Adipocyte (in vitro differentiated cells): ENCODE data around the gene EEF1E1.
A peak's percentile ranks its signal among the peaks of the same experiment; 100 is the strongest.

Source experiments
- DNase-seq: peaks from one replicate; pipeline ENCODE4 v3.0.0-alpha.2; 2015; ENCODE audit warnings: low read depth
- H3K27me3 ChIP-seq: replicated peaks from 2 replicates; pipeline ENCODE4 v1.7.0; 2013; ENCODE audit warnings: mild to moderate bottlenecking, low read length, moderate library complexity; ENCODE audit not compliant: control insufficient read depth, insufficient read depth
- H3K36me3 ChIP-seq: 2 replicates; pipeline ENCODE4 v1.7.0; 2013; ENCODE audit warnings: low read length, mild to moderate bottlenecking, moderate library complexity; ENCODE audit not compliant: control insufficient read depth, insufficient read depth, severe bottlenecking
- H3K4me1 ChIP-seq: 2 replicates; pipeline ENCODE4 v1.7.0; 2013; ENCODE audit warnings: mild to moderate bottlenecking, low read length, moderate library complexity; ENCODE audit not compliant: control insufficient read depth, insufficient read depth
- H3K4me3 ChIP-seq: 2 replicates; pipeline ENCODE4 v1.7.0; 2013; ENCODE audit warnings: mild to moderate bottlenecking, low read length, moderate library complexity
- H3K9ac ChIP-seq: 2 replicates; pipeline ENCODE4 v1.7.0; 2013; ENCODE audit warnings: mild to moderate bottlenecking, low read length, moderate library complexity
- H3K9me3 ChIP-seq: 2 replicates; pipeline ENCODE4 v1.7.0; 2013; ENCODE audit warnings: mild to moderate bottlenecking, low read length, moderate library complexity; ENCODE audit not compliant: control insufficient read depth

Gene EEF1E1

DNA sequence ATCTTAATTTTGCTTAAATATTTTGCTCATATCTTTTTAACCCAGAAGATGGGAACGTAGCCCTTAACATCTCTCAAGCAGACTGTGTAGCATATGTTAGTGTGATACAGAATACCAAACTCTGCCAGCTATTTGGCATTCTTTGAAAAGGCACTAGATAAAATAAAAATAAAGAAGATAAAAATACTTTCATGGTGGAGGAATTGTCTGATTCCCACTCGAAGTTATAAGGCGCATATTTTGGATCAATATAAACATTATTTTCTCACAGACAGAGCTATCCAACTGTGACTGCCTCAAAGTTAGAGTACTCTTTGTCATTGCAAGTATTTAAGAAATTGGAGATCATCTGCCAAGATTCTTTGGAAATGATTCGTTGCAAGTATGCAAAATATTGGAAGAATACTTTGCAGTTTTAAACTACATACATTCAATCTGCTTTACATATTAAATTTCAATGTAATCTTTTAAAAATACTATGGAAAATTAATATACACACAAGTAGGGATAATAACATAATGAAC, 10.8 kb upstream of the EEF1E1 start:
- Histone ChIP-seq H3K4me3 (no peak overlapping the region), H3K9ac (no peak overlapping the region), H3K4me1 (peaks cover 12% of the 10 kb centered on the region), H3K36me3 (no peaks in the 10 kb centered on the region), H3K27me3 (no peaks in the 10 kb centered on the region), H3K9me3 (no peaks in the 10 kb centered on the region)
- peak; percentile 73 for DNase-seq

GRCh38 chr6:8110725-8111124, 8.4 kb upstream of the EEF1E1 start:
- no peaks in the 10 kb centered on the region for H3K27me3 ChIP-seq
- no peak overlapping the region for H3K9ac ChIP-seq
- H3K36me3 ChIP-seq = no peaks in the 10 kb centered on the region
- no peak overlapping the region for H3K4me3 ChIP-seq
- no peaks in the 10 kb centered on the region for H3K9me3 ChIP-seq
- DNase-seq = no peak
- H3K4me1 ChIP-seq = peaks cover 12% of the 10 kb centered on the region

DNA sequence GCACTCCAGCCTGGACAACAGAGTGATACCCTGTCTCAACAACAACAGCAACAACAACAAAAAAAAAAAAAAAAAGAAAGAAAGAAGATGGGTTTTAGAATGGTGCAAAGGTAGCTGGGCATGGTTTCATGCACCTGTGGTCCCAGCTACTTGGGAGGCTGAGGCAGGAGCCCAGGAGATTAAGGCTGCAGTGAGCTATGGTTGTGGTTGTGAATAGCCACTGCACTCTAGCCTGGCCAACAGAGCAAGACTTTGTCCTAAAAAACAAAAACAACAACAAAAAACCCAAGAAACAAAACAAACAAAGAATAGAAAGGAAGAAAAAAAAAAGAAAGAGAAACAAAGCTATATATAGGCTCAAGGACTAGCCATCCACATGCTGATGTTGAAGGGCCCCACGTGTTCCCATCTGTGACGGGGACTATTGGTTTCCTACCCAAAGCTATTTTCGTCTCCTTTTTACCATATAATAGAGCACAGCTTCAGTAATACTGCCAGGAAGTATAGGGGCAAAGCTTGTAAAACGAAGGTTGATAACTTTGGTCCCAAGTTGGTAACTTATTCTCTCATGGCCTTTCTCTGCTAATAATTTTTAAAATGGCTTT, 7.9 kb upstream of the EEF1E1 start:
- Histone ChIP-seq H3K36me3 (no peaks in the 10 kb centered on the region), H3K4me1 (peaks cover 12% of the 10 kb centered on the region), H3K4me3 (no peak overlapping the region), H3K9me3 (no peaks in the 10 kb centered on the region), H3K9ac (no peak overlapping the region), H3K27me3 (no peaks in the 10 kb centered on the region)
- no peak for DNase-seq

GRCh38 chr6:8108759-8109539, 6.6 kb upstream of the EEF1E1 start:
- no peak for DNase-seq
- H3K4me3 ChIP-seq = no peak overlapping the region
- H3K36me3 ChIP-seq = no peaks in the 10 kb centered on the region
- H3K27me3 ChIP-seq = no peaks in the 10 kb centered on the region
- no peak overlapping the region for H3K9ac ChIP-seq
- H3K4me1 ChIP-seq = peaks cover 12% of the 10 kb centered on the region
- no peaks in the 10 kb centered on the region for H3K9me3 ChIP-seq

DNA sequence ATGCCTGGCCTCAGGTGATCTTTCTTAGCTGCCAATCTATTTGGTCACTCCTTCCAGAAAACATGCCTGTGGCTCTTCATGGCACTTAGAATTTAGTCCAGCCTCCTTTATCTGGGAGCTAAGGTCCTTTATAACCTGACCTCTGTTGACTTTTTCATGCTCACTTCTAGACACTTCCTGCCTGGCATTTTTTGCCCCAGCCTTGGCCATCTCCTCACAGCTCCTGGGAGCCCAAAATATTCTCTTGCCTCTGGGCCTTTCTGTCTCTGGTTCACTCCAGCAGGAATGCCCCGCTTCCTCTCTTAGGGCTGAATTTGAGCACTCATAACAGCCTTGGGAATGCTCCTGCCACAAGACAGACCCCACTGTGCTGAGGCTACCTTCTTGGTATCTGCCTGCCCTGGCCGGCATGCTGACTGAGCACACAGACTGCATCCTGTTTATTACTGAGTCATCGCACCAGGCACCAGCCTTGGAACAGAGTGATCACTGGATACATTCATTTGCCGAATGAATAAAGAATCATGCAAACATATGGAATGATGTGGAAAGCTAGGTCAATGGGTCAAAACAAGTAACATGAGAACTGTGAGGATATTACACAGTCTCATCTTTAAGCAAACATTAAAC, 5.8 kb upstream of the EEF1E1 start:
- H3K9me3 ChIP-seq = no peaks in the 10 kb centered on the region
- no peaks in the 10 kb centered on the region for H3K27me3 ChIP-seq
- H3K4me1 ChIP-seq = peaks cover 6% of the 10 kb centered on the region
- peak; percentile 84 for DNase-seq
- no peak overlapping the region for H3K9ac ChIP-seq
- no peak overlapping the region for H3K4me3 ChIP-seq
- no peaks in the 10 kb centered on the region for H3K36me3 ChIP-seq

DNA sequence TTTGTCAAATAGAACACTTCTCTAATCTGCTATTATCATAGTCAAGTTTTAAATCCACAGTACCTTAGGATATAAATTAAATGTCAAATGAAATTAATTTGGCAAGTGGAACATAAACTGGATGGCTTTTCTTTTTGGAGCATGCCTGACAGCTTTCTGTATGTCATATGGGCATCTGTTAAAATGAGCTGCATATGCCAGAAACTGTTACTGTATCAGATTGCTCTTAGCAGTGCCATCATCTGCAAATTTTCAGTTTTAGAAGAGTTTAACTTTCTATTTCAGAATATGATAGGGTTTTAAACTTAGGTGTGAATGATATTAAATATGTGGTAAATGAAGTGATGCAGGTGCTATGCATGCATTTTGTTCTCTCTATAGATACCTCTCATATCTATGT, 3.4 kb upstream of the EEF1E1 start:
- no peaks in the 10 kb centered on the region for H3K36me3 ChIP-seq
- H3K9me3 ChIP-seq = no peaks in the 10 kb centered on the region
- H3K4me3 ChIP-seq = no peak overlapping the region
- peaks cover 8% of the 10 kb centered on the region for H3K4me1 ChIP-seq
- no peak for DNase-seq
- no peaks in the 10 kb centered on the region for H3K27me3 ChIP-seq
- H3K9ac ChIP-seq = no peak overlapping the region

- no peak for DNase-seq
- no peaks in the 10 kb centered on the region for H3K36me3 ChIP-seq
- H3K27me3 ChIP-seq = no peaks in the 10 kb centered on the region
- H3K4me1 ChIP-seq = peaks cover 11% of the 10 kb centered on the region
- no peaks in the 10 kb centered on the region for H3K9me3 ChIP-seq
- H3K4me3 ChIP-seq = no peak overlapping the region
- H3K9ac ChIP-seq = no peak overlapping the region
These were observed 1.4 kb upstream of the EEF1E1 start for GRCh38 chr6:8103726-8104125.

GRCh38 chr6:8100159-8100854, 2.0 kb downstream of the EEF1E1 start:
- Histone ChIP-seq H3K4me3 (no peak overlapping the region), H3K9me3 (no peaks in the 10 kb centered on the region), H3K27me3 (no peaks in the 10 kb centered on the region), H3K9ac (no peak overlapping the region), H3K4me1 (peaks cover 11% of the 10 kb centered on the region), H3K36me3 (peaks cover 17% of the 10 kb centered on the region)
- DNase-seq = no peak

DNA sequence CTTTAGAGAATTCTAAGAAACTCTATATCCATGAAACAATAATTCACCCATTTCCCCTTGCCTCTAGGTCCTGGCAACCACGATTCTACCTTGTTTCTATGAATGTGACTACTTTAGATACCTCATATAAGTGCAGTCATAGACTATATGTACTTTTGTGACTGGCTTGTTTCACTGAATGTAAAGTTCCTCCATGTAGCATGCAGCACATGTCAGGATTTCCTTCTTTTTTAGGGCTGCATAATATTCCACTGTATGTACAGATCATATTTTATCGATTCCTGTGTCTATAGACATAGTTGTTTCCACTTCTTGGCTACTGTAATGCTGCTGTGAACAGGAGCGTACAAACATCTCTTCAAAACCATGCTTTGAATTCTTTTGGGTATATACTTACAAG, 11.7 kb downstream of the EEF1E1 start:
- no peak for DNase-seq
- H3K4me1 ChIP-seq = peaks cover under 1% of the 10 kb centered on the region

DNA sequence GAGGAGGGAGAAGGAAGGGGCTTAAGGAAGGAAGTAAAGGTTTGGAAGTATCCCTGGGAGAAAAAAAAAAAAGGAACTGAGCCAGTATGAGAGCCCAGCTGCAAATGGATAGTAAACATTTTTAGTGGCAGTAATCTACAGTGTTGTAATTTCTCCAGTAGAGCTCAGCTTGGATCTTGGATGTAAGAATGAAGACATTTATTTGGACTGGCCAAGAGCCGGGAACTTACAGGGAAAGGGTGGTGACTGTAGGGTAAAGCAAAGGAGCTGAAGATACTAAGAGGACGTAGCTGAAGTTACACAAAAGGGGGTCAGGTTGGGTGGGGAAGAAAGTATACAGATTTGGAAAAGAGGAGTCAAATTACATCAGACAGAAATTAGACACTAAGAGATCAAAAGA, 13.5 kb downstream of the EEF1E1 start:
- H3K9me3 ChIP-seq = peaks cover 4% of the 10 kb centered on the region
- H3K27me3 ChIP-seq = no peaks in the 10 kb centered on the region
- H3K9ac ChIP-seq = no peak overlapping the region
- peaks cover 17% of the 10 kb centered on the region for H3K4me1 ChIP-seq
- DNase-seq = no peak
- H3K4me3 ChIP-seq = no peak overlapping the region
- peaks cover 35% of the 10 kb centered on the region for H3K36me3 ChIP-seq

More for the DNA sequence above, 11.7 kb downstream of the EEF1E1 start:
- H3K4me3 ChIP-seq = no peak overlapping the region
- no peak overlapping the region for H3K9ac ChIP-seq
- no peaks in the 10 kb centered on the region for H3K27me3 ChIP-seq
- H3K36me3 ChIP-seq = peaks cover 50% of the 10 kb centered on the region
- peaks cover 4% of the 10 kb centered on the region for H3K9me3 ChIP-seq
